HepG2 (cell line): ENCODE results near the gene SLC35F3. TPM values are rescaled to one million over a fixed set of nuclear protein-coding genes. Genes with fewer than 3 reads are reported as not detected.

Experiments
- ATAC-seq: fragments of 200-7000 bp; cut with Tn5 transposase; 3 replicates; pipeline ENCODE4 v1.9.1; 2020; ENCODE audit warnings: mild to moderate bottlenecking, moderate library complexity
- BruUV-seq: library from RNA; stranded (reverse); fragments of 400-500 nt; replicated peaks from 2 replicates; lab custom pipeline; 2021; lab: Mats Ljungman, UMichigan
- CTCF ChIA-PET: fragments of 300-600 bp; formaldehyde crosslinking; extraction: SDS; loops from one replicate; lab custom pipeline; 2021; ENCODE audit warnings: low total read pairs, inconsistent platforms, low intra/inter-chr PET ratio; lab: Yijun Ruan, JAX
- POLR2A ChIA-PET: fragments of 350-600 bp; sonication (Branson Sonifier 250); formaldehyde crosslinking; loops from one replicate; lab custom pipeline; 2020; ENCODE audit warnings: antibody characterized with exemption, inconsistent platforms; lab: Yijun Ruan, JAX
- DNase-seq: peaks from one replicate; pipeline ENCODE4 v3.0.0-alpha.2; 2015; ENCODE audit warnings: low spot score
- FAIRE-seq: peaks from 3 replicates; lab custom pipeline; 2011; peaks lifted over from hg19 to GRCh38; lab: Jason Lieb, UNC
- H2AFZ ChIP-seq: one replicate; pipeline ENCODE4 v1.6.1; 2011; ENCODE audit warnings: low read length, inconsistent platforms
- H3K27ac ChIP-seq: fragments of 300-600 bp; 3 replicates; pipeline ENCODE4 v1.8.0; 2011; ENCODE audit warnings: mixed run types, mild to moderate bottlenecking, mixed read lengths, low read length, inconsistent platforms; ENCODE audit not compliant: insufficient read depth; ENCODE audit errors: extremely low read length
- H3K27me3 ChIP-seq, 2 experiments: fragments of 200-600 bp in 1 of 2; 2 replicates in 1 of 2; 3 replicates in 1 of 2; pipeline versions ENCODE4 v1.6.0 to v1.8.0; 2011; ENCODE audit warnings: low read length in 2 of 2, mild to moderate bottlenecking in 2 of 2, moderate library complexity in 2 of 2, inconsistent platforms in 1 of 2; ENCODE audit not compliant: insufficient read depth in 2 of 2, control insufficient read depth in 1 of 2
- H3K36me3 ChIP-seq, 2 experiments: fragments of 200-600 bp in 1 of 2; replicated peaks in 1 of 2; 2 replicates in 1 of 2; 3 replicates in 1 of 2; pipeline versions ENCODE4 v1.5.1 to v1.8.0; 2011; ENCODE audit warnings: low read length in 2 of 2, inconsistent platforms in 1 of 2; ENCODE audit not compliant: insufficient read depth in 2 of 2, control insufficient read depth in 1 of 2
- H3K4me1 ChIP-seq: 2 replicates; pipeline ENCODE4 v1.5.1; 2012; ENCODE audit warnings: low read length, inconsistent platforms; ENCODE audit not compliant: insufficient read depth
- H3K4me2 ChIP-seq: 2 replicates; pipeline ENCODE4 v1.6.0; 2011; ENCODE audit warnings: low read depth, low read length, inconsistent platforms
- H3K4me3 ChIP-seq, 3 experiments: fragments of 200-600 bp in 1 of 3; sonication (generic), shearing (Covaris generic) in 1 of 3; replicated peaks in 1 of 3; 2 replicates each; pipeline ENCODE4 v1.5.1; 2011 to 2016; ENCODE audit warnings: low read length in 3 of 3, inconsistent platforms in 2 of 3, low read depth in 2 of 3, mild to moderate bottlenecking in 2 of 3, control low read depth in 1 of 3, mixed read lengths in 1 of 3; ENCODE audit not compliant: insufficient read depth in 1 of 3
- H3K79me2 ChIP-seq: one replicate; pipeline ENCODE4 v1.6.1; 2011; ENCODE audit warnings: low read length, inconsistent platforms; ENCODE audit not compliant: insufficient read depth
- H3K9ac ChIP-seq: 2 replicates; pipeline ENCODE4 v1.6.0; 2011; ENCODE audit warnings: mild to moderate bottlenecking, low read depth, low read length, inconsistent platforms; ENCODE audit not compliant: insufficient read depth
- H3K9me3 ChIP-seq: 2 replicates; pipeline ENCODE4 v1.5.1; 2012; ENCODE audit warnings: mild to moderate bottlenecking, low read length
- H4K20me1 ChIP-seq: 2 replicates; pipeline ENCODE4 v1.6.0; 2011; ENCODE audit warnings: inconsistent platforms, mild to moderate bottlenecking, low read length, moderate library complexity; ENCODE audit not compliant: insufficient read depth
- DNMT1 ChIP-seq: sonication (generic); formaldehyde crosslinking; IDR thresholded peaks from 2 replicates; pipeline ENCODE4 v1.5.1; 2020; ENCODE audit warnings: mild to moderate bottlenecking, missing genetic modification reagents
- HMG20A ChIP-seq: IDR thresholded peaks from 2 replicates; pipeline ENCODE4 v1.6.1; 2016; ENCODE audit warnings: borderline replicate concordance
- HNRNPLL ChIP-seq: fragments of 200-400 bp; formaldehyde crosslinking; IDR thresholded peaks from 2 replicates; pipeline ENCODE4 v1.6.1; 2017; ENCODE audit warnings: mild to moderate bottlenecking, low read depth, low read length; ENCODE audit not compliant: poor library complexity, severe bottlenecking
- IKZF1 ChIP-seq: fragments of 450-650 bp; IDR thresholded peaks from 2 replicates; pipeline ENCODE4 v1.7.1; 2016
- KAT7 ChIP-seq: IDR thresholded peaks from 2 replicates; pipeline ENCODE4 v1.6.1; 2018; ENCODE audit warnings: borderline replicate concordance, missing compliant biosample characterization
- MIER2 ChIP-seq: IDR thresholded peaks from 2 replicates; pipeline ENCODE4 v1.6.1; 2016; ENCODE audit warnings: missing biosample characterization, missing genetic modification reagents
- MYNN ChIP-seq: sonication (generic); formaldehyde crosslinking; IDR thresholded peaks from 2 replicates; pipeline ENCODE4 v1.4.0; 2020; ENCODE audit warnings: mild to moderate bottlenecking, low read depth, missing genetic modification reagents
- NFRKB ChIP-seq: fragments of 450-650 bp; IDR thresholded peaks from 2 replicates; pipeline ENCODE4 v1.6.1; 2017
- NFYB ChIP-seq: sonication (generic); formaldehyde crosslinking; IDR thresholded peaks from 2 replicates; pipeline ENCODE4 v1.4.0; 2020; ENCODE audit warnings: missing genetic modification reagents
- NR3C1 ChIP-seq: sonication (generic); formaldehyde crosslinking; IDR thresholded peaks from 2 replicates; pipeline ENCODE4 v1.4.0; 2020; ENCODE audit warnings: missing genetic modification reagents
- RFX3 ChIP-seq: IDR thresholded peaks from 2 replicates; pipeline ENCODE4 v1.6.1; 2016; ENCODE audit warnings: missing biosample characterization, missing genetic modification reagents
- RNF2 ChIP-seq: fragments of 450-650 bp; conservative IDR thresholded peaks from 2 replicates; pipeline ENCODE4 v1.6.1; 2016; ENCODE audit warnings: low read depth
- SMAD3 ChIP-seq: sonication (generic); formaldehyde crosslinking; IDR thresholded peaks from 2 replicates; pipeline ENCODE4 v1.4.0; 2020; ENCODE audit warnings: missing genetic modification reagents
- TFDP2 ChIP-seq: sonication (generic); formaldehyde crosslinking; IDR thresholded peaks from 2 replicates; pipeline ENCODE4 v1.4.0; 2020; ENCODE audit warnings: missing genetic modification reagents
- ZMYM4 ChIP-seq: sonication (generic); formaldehyde crosslinking; IDR thresholded peaks from 2 replicates; pipeline ENCODE4 v1.8.1; 2023; ENCODE audit warnings: mild to moderate bottlenecking, missing genetic modification reagents
- ZNF224 ChIP-seq: sonication (generic); formaldehyde crosslinking; IDR thresholded peaks from 2 replicates; pipeline ENCODE4 v1.5.0; 2020; ENCODE audit warnings: mild to moderate bottlenecking, missing genetic modification reagents
- ZNF343 ChIP-seq: sonication (generic); formaldehyde crosslinking; IDR thresholded peaks from 2 replicates; pipeline ENCODE4 v1.4.0; 2020; ENCODE audit warnings: mild to moderate bottlenecking, missing genetic modification reagents
- ZNF382 ChIP-seq: sonication (generic); formaldehyde crosslinking; IDR thresholded peaks from 2 replicates; pipeline ENCODE4 v1.5.0; 2020; ENCODE audit warnings: missing genetic modification reagents, mild to moderate bottlenecking, borderline replicate concordance
- ZNF446 ChIP-seq: sonication (generic); formaldehyde crosslinking; IDR thresholded peaks from 2 replicates; pipeline ENCODE4 v1.5.0; 2020; ENCODE audit warnings: mild to moderate bottlenecking, missing genetic modification reagents
- WGBS: methylation state at CpG from one replicate; pipeline ENCODE4 v1.1.6; 2017; ENCODE audit warnings: low lambda C conversion rate; 5-methylcytosine and 5-hydroxymethylcytosine counted together
- in situ Hi-C: cut with HindIII; loops from 2 replicates; pipeline ENCODE4 v1.10.0; 2017; ENCODE audit warnings: low pct_unique_long_range_greater_than_20kb; ENCODE audit not compliant: extremely low pct_ligation_motif_present
- intact Hi-C: fragments of 100-400 bp; cut with micrococcal nuclease; formaldehyde crosslinking; loops from one replicate; pipeline ENCODE4 v1.10.0; 2022; ENCODE audit not compliant: unreplicated experiment
- polyA plus RNA-seq, 8 experiments: library from polyadenylated mRNA; depleted of rRNA in 3 of 8; stranded (reverse) in 7 of 8; unstranded in 1 of 8; fragments of >200 nt; fragmentation: Illumina TruSeq in 4 of 8; extraction: Trizol in 4 of 8; gene quantifications; 2 replicates each; pipeline versions ENCODE4 v1.2.1 to v1.2.3, GENCODE V29; 2011 to 2016; ENCODE audit warnings: low read depth in 4 of 8, missing spikeins in 1 of 8, mixed read lengths in 1 of 8; ENCODE audit not compliant: insufficient read depth in 1 of 8
- total RNA-seq, 5 experiments: library from RNA; depleted of rRNA; stranded (reverse); fragments of >200 nt; fragmentation: Illumina TruSeq; extraction: Trizol; gene quantifications; 2 replicates each; pipeline ENCODE4 v1.2.3, GENCODE V29; 2016; ENCODE audit warnings: low read depth in 1 of 5
- TF ChIP-seq, protein P1 (sequence below): sonication (generic); formaldehyde crosslinking; IDR thresholded peaks from 2 replicates; pipeline ENCODE4 v1.8.1; 2023; ENCODE audit warnings: mild to moderate bottlenecking, missing genetic modification reagents
- TF ChIP-seq, protein P2 (sequence below): sonication (generic); formaldehyde crosslinking; IDR thresholded peaks from 2 replicates; pipeline ENCODE4 v1.4.0; 2020; ENCODE audit warnings: mild to moderate bottlenecking, low read depth, missing genetic modification reagents

SLC35F3 gene
- total and polyA plus RNA-seq, 2 of the 13 experiments (the other 11 are each of a cell fraction or from before 2014, with no cell fraction given), result not detected

DNA sequence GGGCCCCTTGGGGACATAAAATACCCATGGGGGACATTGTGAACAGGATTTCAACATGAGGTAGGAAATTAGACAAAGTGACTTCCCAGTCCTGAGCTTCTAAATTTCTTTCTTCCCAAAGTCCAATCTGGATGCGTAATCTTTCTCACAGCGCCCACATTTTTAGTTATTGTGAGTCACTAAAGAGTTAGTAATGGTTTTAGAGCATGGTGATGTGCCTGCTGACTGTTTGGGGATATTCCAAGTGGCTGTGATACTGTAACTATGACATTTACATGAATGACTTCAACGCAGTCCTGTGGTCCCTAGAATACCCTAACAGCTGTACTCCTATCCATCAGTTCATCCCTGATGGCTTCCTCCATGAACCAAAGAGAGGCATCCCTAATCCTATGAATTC is 244.7 kb downstream of the SLC35F3 start:
- DNase-seq (no peak), ATAC-seq (no peak), FAIRE-seq (no peak)
- H3K4me3 ChIP-seq, result no peak overlapping the region
- TF ChIP-seq, protein P1, sequence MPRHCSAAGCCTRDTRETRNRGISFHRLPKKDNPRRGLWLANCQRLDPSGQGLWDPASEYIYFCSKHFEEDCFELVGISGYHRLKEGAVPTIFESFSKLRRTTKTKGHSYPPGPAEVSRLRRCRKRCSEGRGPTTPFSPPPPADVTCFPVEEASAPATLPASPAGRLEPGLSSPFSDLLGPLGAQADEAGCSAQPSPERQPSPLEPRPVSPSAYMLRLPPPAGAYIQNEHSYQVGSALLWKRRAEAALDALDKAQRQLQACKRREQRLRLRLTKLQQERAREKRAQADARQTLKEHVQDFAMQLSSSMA (CRISPR knock-in tag), result no peak
- TF ChIP-seq IKZF1 (no peak), MYNN (CRISPR knock-in tag) (no peak), RNF2 (no peak), SMAD3 (CRISPR knock-in tag) (no peak), NFYB (CRISPR knock-in tag) (no peak), HMG20A (CRISPR knock-in tag) (no peak), RFX3 (CRISPR knock-in tag) (no peak)
- no peak overlapping the region for H3K27ac ChIP-seq
- in situ Hi-C loops (loop anchor here (25.0 kb wide), 1 partner anchor 163 kb away; no protein-coding TSS in a partner anchor), intact Hi-C loops (no loop called here)
- no peaks in the 10 kb centered on the region for H3K79me2 ChIP-seq
- H3K27me3 ChIP-seq, result no peaks in the 10 kb centered on the region
- no peaks in the 10 kb centered on the region for H4K20me1 ChIP-seq
- no peaks in the 10 kb centered on the region for H3K4me1 ChIP-seq
- no peak overlapping the region for H3K4me2 ChIP-seq
- no peaks in the 10 kb centered on the region for H3K36me3 ChIP-seq
- ChIA-PET POLR2A (no interaction called here), CTCF (no interaction called here)
- H3K9me3 ChIP-seq, result 0 out of 2 replicates have a peak, but pooled peaks cover 5% of the 10 kb centered on the region
- BruUV-seq, result no TSS peak
- H3K9ac ChIP-seq, result no peak overlapping the region
- H2AFZ ChIP-seq, result no peak overlapping the region
- 0% methylated on average over 3 of the region's 3 CpGs for WGBS

GRCh38 chr1:234150892-234151291 is 246.4 kb downstream of the SLC35F3 start:
- no peaks in the 10 kb centered on the region for H3K79me2 ChIP-seq
- H2AFZ ChIP-seq, result no peak overlapping the region
- ATAC-seq, result no peak
- no peaks in the 10 kb centered on the region for H3K27me3 ChIP-seq
- no peak overlapping the region for H3K4me3 ChIP-seq
- H3K27ac ChIP-seq, result no peak overlapping the region
- 0 out of 2 replicates have a peak, but pooled peaks cover 5% of the 10 kb centered on the region for H3K9me3 ChIP-seq
- no peak overlapping the region for H3K9ac ChIP-seq
- in situ Hi-C loops, result no loop called here
- intact Hi-C loops, result no loop called here
- no peaks in the 10 kb centered on the region for H3K4me1 ChIP-seq
- ChIA-PET CTCF (no interaction called here), POLR2A (no interaction called here)
- WGBS, result 6% methylated on average over 2 of the region's 2 CpGs
- no peak overlapping the region for H3K4me2 ChIP-seq
- no peaks in the 10 kb centered on the region for H3K36me3 ChIP-seq
- DNase-seq, result no peak
- H4K20me1 ChIP-seq, result no peaks in the 10 kb centered on the region
- no TSS peak for BruUV-seq
- FAIRE-seq, result no peak
- TF ChIP-seq ZNF224 (CRISPR knock-in tag) (no peak), ZNF343 (no peak), MIER2 (no peak), NR3C1 (no peak), ZNF446 (CRISPR knock-in tag) (no peak), ZNF382 (CRISPR knock-in tag) (no peak), NFRKB (no peak), DNMT1 (CRISPR knock-in tag) (no peak), ZMYM4 (no peak), HNRNPLL (no peak), KAT7 (CRISPR knock-in tag) (no peak), TFDP2 (CRISPR knock-in tag) (no peak)
- TF ChIP-seq, protein P2, sequence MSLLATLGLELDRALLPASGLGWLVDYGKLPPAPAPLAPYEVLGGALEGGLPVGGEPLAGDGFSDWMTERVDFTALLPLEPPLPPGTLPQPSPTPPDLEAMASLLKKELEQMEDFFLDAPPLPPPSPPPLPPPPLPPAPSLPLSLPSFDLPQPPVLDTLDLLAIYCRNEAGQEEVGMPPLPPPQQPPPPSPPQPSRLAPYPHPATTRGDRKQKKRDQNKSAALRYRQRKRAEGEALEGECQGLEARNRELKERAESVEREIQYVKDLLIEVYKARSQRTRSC (CRISPR knock-in tag), result no peak
